22Rv1 (cell line): Measurements from ENCODE around the gene BBX.

Source experiments
- ZFX ChIP-seq: fragments of 450-650 bp; IDR thresholded peaks from 2 replicates; pipeline ENCODE4 v1.6.1; 2017; ENCODE audit warnings: antibody characterized with exemption, borderline replicate concordance
- TF ChIP-seq, protein P1 (sequence below): fragments of 450-650 bp; IDR thresholded peaks from 2 replicates; pipeline ENCODE4 v1.5.1; 2017; ENCODE audit warnings: mild to moderate bottlenecking

GRCh38 chr3:107806021-107806420, 283.3 kb downstream of the BBX start:
- TF ChIP-seq, protein P1, sequence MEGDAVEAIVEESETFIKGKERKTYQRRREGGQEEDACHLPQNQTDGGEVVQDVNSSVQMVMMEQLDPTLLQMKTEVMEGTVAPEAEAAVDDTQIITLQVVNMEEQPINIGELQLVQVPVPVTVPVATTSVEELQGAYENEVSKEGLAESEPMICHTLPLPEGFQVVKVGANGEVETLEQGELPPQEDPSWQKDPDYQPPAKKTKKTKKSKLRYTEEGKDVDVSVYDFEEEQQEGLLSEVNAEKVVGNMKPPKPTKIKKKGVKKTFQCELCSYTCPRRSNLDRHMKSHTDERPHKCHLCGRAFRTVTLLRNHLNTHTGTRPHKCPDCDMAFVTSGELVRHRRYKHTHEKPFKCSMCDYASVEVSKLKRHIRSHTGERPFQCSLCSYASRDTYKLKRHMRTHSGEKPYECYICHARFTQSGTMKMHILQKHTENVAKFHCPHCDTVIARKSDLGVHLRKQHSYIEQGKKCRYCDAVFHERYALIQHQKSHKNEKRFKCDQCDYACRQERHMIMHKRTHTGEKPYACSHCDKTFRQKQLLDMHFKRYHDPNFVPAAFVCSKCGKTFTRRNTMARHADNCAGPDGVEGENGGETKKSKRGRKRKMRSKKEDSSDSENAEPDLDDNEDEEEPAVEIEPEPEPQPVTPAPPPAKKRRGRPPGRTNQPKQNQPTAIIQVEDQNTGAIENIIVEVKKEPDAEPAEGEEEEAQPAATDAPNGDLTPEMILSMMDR, result no peak
- no peak for TF ChIP-seq ZFX
